HEK293 (cell line): ENCODE results near the gene FLNC.
A peak's percentile ranks its signal among the peaks of the same experiment; 100 is the strongest.

Experiments used
- CTCF ChIA-PET: fragments of 350-600 bp; formaldehyde crosslinking; extraction: SDS; loops from one replicate; lab custom pipeline; 2021; ENCODE audit warnings: antibody characterized with exemption; lab: Yijun Ruan, JAX
- POLR2A ChIA-PET: fragments of 300-600 bp; formaldehyde crosslinking; extraction: SDS; loops from one replicate; lab custom pipeline; 2020; ENCODE audit warnings: antibody characterized with exemption, inconsistent platforms; lab: Yijun Ruan, JAX
- H3K27ac ChIP-seq: fragments of 200-500 bp; sonication (Bioruptor generic); 2 replicates; pipeline ENCODE4 v1.5.1; 2014; ENCODE audit warnings: low read depth, low read length, control low read depth, inconsistent platforms; ENCODE audit errors: extremely low read depth
- H3K36me3 ChIP-seq, 2 experiments: fragments of 200-500 bp in 1 of 2; sonication (Bioruptor generic) in 1 of 2; 1 replicate in 1 of 2; 2 replicates in 1 of 2; pipeline ENCODE4 v1.5.1; 2014 to 2017; ENCODE audit warnings: inconsistent platforms in 2 of 2, low read length in 2 of 2; ENCODE audit not compliant: control insufficient read depth in 2 of 2, insufficient read depth in 1 of 2
- H3K4me1 ChIP-seq: fragments of 200-500 bp; sonication (Bioruptor generic); 2 replicates; pipeline ENCODE4 v1.5.1; 2014; ENCODE audit warnings: mild to moderate bottlenecking, low read length, inconsistent platforms; ENCODE audit not compliant: control insufficient read depth, insufficient read depth
- H3K4me3 ChIP-seq: 2 replicates; pipeline ENCODE4 v1.5.1; 2011; ENCODE audit warnings: low read depth, mild to moderate bottlenecking, control low read depth, low read length, moderate library complexity
- H3K9me3 ChIP-seq: fragments of 200-500 bp; sonication (Bioruptor generic); 2 replicates; pipeline ENCODE4 v1.5.1; 2014; ENCODE audit warnings: low read depth, low read length, inconsistent platforms; ENCODE audit not compliant: control insufficient read depth, insufficient read depth
- HOXD13 ChIP-seq: sonication (generic); formaldehyde crosslinking; IDR thresholded peaks from 2 replicates; pipeline ENCODE4 v1.8.0; 2022; ENCODE audit warnings: missing genetic modification reagents, borderline replicate concordance
- SCRT1 ChIP-seq: fragments of 450-650 bp; formaldehyde crosslinking; IDR thresholded peaks from 2 replicates; pipeline ENCODE4 v1.5.1; 2016; ENCODE audit warnings: missing biosample characterization, missing genetic modification characterization, borderline replicate concordance
- SP3 ChIP-seq: fragments of 450-650 bp; formaldehyde crosslinking; IDR thresholded peaks from 2 replicates; pipeline ENCODE4 v1.5.1; 2016; ENCODE audit warnings: missing biosample characterization, missing genetic modification characterization
- ZNF132 ChIP-seq: fragments of 450-650 bp; formaldehyde crosslinking; IDR thresholded peaks from 2 replicates; pipeline ENCODE4 v1.5.1; 2017; ENCODE audit warnings: missing biosample characterization, missing genetic modification characterization, borderline replicate concordance
- ZNF202 ChIP-seq: fragments of 450-650 bp; formaldehyde crosslinking; IDR thresholded peaks from 2 replicates; pipeline ENCODE4 v1.5.1; 2016; ENCODE audit warnings: missing biosample characterization, missing genetic modification characterization, borderline replicate concordance
- ZNF324 ChIP-seq: fragments of 450-650 bp; formaldehyde crosslinking; IDR thresholded peaks from 2 replicates; pipeline ENCODE4 v1.5.1; 2016; ENCODE audit warnings: missing biosample characterization, missing genetic modification characterization
- ZNF654 ChIP-seq: fragments of 450-650 bp; formaldehyde crosslinking; IDR thresholded peaks from 2 replicates; pipeline ENCODE4 v1.5.1; 2016; ENCODE audit warnings: low read depth, missing biosample characterization, missing genetic modification characterization
- ZNF785 ChIP-seq: fragments of 450-650 bp; formaldehyde crosslinking; IDR thresholded peaks from 2 replicates; pipeline ENCODE4 v1.5.1; 2016; ENCODE audit warnings: missing biosample characterization, missing genetic modification characterization
- ZNF830 ChIP-seq: fragments of 450-650 bp; IDR thresholded peaks from 2 replicates; pipeline ENCODE4 v1.5.0; 2018; ENCODE audit warnings: missing biosample characterization, missing genetic modification characterization, low read depth, mild to moderate bottlenecking, moderate library complexity
- ZSCAN23 ChIP-seq: fragments of 450-650 bp; formaldehyde crosslinking; IDR thresholded peaks from 2 replicates; pipeline ENCODE4 v1.5.1; 2016; ENCODE audit warnings: missing biosample characterization, missing genetic modification characterization
- TF ChIP-seq, protein P1 (sequence below): fragments of 450-650 bp; formaldehyde crosslinking; IDR thresholded peaks from 2 replicates; pipeline ENCODE4 v1.5.1; 2016; ENCODE audit warnings: missing biosample characterization, missing genetic modification characterization
- TF ChIP-seq, protein P2 (sequence below): fragments of 450-650 bp; formaldehyde crosslinking; conservative IDR thresholded peaks from 2 replicates; pipeline ENCODE4 v1.5.1; 2016; ENCODE audit warnings: low read depth, missing biosample characterization, missing genetic modification characterization
- TF ChIP-seq, protein P3 (sequence below): fragments of 450-650 bp; formaldehyde crosslinking; IDR thresholded peaks from 2 replicates; pipeline ENCODE4 v1.5.1; 2016; ENCODE audit warnings: missing biosample characterization, missing genetic modification characterization
- TF ChIP-seq, protein P4 (sequence below): fragments of 450-650 bp; formaldehyde crosslinking; conservative IDR thresholded peaks from 2 replicates; pipeline ENCODE4 v1.5.1; 2016; ENCODE audit warnings: low read depth, missing biosample characterization, missing genetic modification characterization
- TF ChIP-seq, protein P5 (sequence below): fragments of 450-650 bp; formaldehyde crosslinking; IDR thresholded peaks from 2 replicates; pipeline ENCODE4 v1.5.1; 2016; ENCODE audit warnings: missing biosample characterization, missing genetic modification characterization

FLNC gene, protein sequence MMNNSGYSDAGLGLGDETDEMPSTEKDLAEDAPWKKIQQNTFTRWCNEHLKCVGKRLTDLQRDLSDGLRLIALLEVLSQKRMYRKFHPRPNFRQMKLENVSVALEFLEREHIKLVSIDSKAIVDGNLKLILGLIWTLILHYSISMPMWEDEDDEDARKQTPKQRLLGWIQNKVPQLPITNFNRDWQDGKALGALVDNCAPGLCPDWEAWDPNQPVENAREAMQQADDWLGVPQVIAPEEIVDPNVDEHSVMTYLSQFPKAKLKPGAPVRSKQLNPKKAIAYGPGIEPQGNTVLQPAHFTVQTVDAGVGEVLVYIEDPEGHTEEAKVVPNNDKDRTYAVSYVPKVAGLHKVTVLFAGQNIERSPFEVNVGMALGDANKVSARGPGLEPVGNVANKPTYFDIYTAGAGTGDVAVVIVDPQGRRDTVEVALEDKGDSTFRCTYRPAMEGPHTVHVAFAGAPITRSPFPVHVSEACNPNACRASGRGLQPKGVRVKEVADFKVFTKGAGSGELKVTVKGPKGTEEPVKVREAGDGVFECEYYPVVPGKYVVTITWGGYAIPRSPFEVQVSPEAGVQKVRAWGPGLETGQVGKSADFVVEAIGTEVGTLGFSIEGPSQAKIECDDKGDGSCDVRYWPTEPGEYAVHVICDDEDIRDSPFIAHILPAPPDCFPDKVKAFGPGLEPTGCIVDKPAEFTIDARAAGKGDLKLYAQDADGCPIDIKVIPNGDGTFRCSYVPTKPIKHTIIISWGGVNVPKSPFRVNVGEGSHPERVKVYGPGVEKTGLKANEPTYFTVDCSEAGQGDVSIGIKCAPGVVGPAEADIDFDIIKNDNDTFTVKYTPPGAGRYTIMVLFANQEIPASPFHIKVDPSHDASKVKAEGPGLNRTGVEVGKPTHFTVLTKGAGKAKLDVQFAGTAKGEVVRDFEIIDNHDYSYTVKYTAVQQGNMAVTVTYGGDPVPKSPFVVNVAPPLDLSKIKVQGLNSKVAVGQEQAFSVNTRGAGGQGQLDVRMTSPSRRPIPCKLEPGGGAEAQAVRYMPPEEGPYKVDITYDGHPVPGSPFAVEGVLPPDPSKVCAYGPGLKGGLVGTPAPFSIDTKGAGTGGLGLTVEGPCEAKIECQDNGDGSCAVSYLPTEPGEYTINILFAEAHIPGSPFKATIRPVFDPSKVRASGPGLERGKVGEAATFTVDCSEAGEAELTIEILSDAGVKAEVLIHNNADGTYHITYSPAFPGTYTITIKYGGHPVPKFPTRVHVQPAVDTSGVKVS (N-terminal part only)

DNA sequence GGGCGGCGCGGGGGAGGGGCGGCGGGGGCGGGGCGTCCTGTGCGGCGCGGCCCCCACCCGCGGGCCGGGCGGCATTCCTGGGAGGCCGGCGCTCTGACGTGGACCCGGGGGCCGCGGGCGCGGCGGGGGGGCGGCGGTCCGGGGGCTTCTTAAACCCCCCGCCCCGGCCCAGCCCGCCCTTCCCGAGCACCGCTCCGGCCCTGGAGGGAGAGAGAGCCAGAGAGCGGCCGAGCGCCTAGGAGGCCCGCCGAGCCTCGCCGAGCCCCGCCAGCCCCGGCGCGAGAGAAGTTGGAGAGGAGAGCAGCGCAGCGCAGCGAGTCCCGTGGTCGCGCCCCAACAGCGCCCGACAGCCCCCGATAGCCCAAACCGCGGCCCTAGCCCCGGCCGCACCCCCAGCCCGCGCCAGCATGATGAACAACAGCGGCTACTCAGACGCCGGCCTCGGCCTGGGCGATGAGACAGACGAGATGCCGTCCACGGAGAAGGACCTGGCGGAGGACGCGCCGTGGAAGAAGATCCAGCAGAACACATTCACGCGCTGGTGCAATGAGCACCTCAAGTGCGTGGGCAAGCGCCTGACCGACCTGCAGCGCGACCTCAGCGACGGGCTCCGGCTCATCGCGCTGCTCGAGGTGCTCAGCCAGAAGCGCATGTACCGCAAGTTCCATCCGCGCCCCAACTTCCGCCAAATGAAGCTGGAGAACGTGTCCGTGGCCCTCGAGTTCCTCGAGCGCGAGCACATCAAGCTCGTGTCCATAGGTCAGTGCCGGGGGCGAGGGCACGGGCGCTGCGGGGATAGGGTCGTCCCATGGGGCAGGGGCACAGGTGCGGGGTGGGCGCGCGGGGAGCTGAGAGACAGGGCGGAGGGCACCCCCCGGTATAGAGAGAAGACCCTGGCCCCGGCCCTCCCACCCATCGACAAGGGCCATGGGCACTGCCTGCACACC is at the start of gene FLNC:
FLNC (plus strand) TSS at position 176 of the 947 bp plus-strand sequence; CDS start at position 408, 232 bp downstream.
- Histone ChIP-seq H3K27ac (no peak within 1 kb of the TSS), H3K4me1 (no peaks in the 10 kb centered on the region), H3K9me3 (no peaks in the 10 kb centered on the region), H3K36me3 (peaks cover 0 to 10% of the 10 kb centered on the region in 2 experiments; a peak in 1 of 3 replicates), H3K4me3 (peak within 1 kb of the TSS; percentile 56)
- ChIA-PET POLR2A (interaction anchor here (1.5 kb wide), 1 partner anchor 91 kb away, joined by 6 read pairs; the partner anchor contains the start of gene CALU), CTCF (interaction anchor here (0.9 kb wide), 1 partner anchor 33 kb away, joined by 5 read pairs; no protein-coding TSS in a partner anchor)
- no peak for TF ChIP-seq HOXD13 (CRISPR knock-in tag)
- 0 out of 2 replicates have a peak, but pooled peaks have one; percentile 20 for TF ChIP-seq ZNF202 (tag by site-specific recombination)

DNA sequence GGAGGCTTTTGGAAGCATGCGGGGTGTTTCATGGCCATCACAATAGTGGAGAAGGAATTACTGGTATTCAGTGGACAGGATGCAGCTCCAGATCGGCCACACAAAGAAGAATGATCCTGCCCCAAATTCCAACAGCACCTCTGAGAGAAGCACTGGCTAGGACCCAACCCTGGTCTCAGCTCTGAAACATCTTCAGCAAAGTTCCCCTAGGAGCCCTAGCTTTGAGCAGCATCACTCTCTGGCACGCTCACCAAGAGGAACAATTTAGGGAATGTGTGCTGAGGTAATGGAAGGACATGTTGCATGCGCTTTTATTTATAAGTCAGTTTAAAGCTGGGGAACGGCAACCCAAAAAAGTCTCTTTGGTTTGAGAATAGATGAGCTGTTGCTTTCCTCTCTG is 49.1 kb upstream of the FLNC start:
- H3K27ac ChIP-seq, result no peak overlapping the region
- H3K9me3 ChIP-seq, result no peaks in the 10 kb centered on the region
- ChIA-PET CTCF (interaction anchor here (1.3 kb wide), 1 partner anchor 82 kb away, joined by 5 read pairs; the partner anchor contains the start of gene ATP6V1F), POLR2A (no interaction called here)
- H3K4me3 ChIP-seq, result no peak overlapping the region
- H3K4me1 ChIP-seq, result no peaks in the 10 kb centered on the region
- H3K36me3 ChIP-seq, result no peaks in the 10 kb centered on the region
- no peak for TF ChIP-seq ZNF830 (tag by site-specific recombination)
- no peak for TF ChIP-seq SP3 (tag by site-specific recombination)
- TF ChIP-seq, protein P1, sequence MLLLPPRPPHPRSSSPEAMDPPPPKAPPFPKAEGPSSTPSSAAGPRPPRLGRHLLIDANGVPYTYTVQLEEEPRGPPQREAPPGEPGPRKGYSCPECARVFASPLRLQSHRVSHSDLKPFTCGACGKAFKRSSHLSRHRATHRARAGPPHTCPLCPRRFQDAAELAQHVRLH, result no peak
- no peak for TF ChIP-seq SCRT1 (tag by site-specific recombination)
- TF ChIP-seq ZNF324 (tag by site-specific recombination), result no peak
- no peak for TF ChIP-seq ZSCAN23 (tag by site-specific recombination)
- TF ChIP-seq, protein P2, sequence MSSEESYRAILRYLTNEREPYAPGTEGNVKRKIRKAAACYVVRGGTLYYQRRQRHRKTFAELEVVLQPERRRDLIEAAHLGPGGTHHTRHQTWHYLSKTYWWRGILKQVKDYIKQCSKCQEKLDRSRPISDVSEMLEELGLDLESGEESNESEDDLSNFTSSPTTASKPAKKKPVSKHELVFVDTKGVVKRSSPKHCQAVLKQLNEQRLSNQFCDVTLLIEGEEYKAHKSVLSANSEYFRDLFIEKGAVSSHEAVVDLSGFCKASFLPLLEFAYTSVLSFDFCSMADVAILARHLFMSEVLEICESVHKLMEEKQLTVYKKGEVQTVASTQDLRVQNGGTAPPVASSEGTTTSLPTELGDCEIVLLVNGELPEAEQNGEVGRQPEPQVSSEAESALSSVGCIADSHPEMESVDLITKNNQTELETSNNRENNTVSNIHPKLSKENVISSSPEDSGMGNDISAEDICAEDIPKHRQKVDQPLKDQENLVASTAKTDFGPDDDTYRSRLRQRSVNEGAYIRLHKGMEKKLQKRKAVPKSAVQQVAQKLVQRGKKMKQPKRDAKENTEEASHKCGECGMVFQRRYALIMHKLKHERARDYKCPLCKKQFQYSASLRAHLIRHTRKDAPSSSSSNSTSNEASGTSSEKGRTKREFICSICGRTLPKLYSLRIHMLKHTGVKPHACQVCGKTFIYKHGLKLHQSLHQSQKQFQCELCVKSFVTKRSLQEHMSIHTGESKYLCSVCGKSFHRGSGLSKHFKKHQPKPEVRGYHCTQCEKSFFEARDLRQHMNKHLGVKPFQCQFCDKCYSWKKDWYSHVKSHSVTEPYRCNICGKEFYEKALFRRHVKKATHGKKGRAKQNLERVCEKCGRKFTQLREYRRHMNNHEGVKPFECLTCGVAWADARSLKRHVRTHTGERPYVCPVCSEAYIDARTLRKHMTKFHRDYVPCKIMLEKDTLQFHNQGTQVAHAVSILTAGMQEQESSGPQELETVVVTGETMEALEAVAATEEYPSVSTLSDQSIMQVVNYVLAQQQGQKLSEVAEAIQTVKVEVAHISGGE (tag by site-specific recombination), result no peak
- no peak for TF ChIP-seq ZNF785 (tag by site-specific recombination)
- TF ChIP-seq, protein P3, sequence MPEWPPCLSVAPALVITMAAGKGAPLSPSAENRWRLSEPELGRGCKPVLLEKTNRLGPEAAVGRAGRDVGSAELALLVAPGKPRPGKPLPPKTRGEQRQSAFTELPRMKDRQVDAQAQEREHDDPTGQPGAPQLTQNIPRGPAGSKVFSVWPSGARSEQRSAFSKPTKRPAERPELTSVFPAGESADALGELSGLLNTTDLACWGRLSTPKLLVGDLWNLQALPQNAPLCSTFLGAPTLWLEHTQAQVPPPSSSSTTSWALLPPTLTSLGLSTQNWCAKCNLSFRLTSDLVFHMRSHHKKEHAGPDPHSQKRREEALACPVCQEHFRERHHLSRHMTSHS (tag by site-specific recombination), result no peak
- TF ChIP-seq ZNF132 (tag by site-specific recombination), result no peak
- TF ChIP-seq, protein P4, sequence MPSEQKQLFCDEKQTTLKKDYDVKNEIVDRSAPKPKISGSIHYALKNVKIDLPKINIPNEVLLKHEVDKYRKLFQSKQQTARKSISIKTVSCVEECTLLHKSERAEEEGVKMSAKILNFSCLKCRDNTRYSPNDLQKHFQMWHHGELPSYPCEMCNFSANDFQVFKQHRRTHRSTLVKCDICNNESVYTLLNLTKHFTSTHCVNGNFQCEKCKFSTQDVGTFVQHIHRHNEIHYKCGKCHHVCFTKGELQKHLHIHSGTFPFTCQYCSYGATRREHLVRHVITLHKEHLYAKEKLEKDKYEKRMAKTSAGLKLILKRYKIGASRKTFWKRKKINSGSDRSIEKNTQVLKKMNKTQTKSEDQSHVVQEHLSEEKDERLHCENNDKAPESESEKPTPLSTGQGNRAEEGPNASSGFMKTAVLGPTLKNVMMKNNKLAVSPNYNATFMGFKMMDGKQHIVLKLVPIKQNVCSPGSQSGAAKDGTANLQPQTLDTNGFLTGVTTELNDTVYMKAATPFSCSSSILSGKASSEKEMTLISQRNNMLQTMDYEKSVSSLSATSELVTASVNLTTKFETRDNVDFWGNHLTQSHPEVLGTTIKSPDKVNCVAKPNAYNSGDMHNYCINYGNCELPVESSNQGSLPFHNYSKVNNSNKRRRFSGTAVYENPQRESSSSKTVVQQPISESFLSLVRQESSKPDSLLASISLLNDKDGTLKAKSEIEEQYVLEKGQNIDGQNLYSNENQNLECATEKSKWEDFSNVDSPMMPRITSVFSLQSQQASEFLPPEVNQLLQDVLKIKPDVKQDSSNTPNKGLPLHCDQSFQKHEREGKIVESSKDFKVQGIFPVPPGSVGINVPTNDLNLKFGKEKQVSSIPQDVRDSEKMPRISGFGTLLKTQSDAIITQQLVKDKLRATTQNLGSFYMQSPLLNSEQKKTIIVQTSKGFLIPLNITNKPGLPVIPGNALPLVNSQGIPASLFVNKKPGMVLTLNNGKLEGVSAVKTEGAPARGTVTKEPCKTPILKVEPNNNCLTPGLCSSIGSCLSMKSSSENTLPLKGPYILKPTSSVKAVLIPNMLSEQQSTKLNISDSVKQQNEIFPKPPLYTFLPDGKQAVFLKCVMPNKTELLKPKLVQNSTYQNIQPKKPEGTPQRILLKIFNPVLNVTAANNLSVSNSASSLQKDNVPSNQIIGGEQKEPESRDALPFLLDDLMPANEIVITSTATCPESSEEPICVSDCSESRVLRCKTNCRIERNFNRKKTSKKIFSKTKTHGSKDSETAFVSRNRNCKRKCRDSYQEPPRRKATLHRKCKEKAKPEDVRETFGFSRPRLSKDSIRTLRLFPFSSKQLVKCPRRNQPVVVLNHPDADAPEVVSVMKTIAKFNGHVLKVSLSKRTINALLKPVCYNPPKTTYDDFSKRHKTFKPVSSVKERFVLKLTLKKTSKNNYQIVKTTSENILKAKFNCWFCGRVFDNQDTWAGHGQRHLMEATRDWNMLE (tag by site-specific recombination), result no peak
- TF ChIP-seq ZNF654 (tag by site-specific recombination), result no peak
- TF ChIP-seq, protein P5, sequence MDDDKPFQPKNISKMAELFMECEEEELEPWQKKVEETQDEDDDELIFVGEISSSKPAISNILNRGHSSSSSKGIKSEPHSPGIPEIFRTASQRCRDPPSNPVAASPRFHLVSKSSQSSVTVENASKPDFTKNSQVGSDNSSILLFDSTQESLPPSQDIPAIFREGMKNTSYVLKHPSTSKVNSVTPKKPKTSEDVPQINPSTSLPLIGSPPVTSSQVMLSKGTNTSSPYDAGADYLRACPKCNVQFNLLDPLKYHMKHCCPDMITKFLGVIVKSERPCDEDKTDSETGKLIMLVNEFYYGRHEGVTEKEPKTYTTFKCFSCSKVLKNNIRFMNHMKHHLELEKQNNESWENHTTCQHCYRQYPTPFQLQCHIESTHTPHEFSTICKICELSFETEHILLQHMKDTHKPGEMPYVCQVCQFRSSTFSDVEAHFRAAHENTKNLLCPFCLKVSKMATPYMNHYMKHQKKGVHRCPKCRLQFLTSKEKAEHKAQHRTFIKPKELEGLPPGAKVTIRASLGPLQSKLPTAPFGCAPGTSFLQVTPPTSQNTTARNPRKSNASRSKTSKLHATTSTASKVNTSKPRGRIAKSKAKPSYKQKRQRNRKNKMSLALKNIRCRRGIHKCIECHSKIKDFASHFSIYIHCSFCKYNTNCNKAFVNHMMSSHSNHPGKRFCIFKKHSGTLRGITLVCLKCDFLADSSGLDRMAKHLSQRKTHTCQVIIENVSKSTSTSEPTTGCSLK (tag by site-specific recombination), result no peak
